ENCODE data around the gene METTL22. TPM values are rescaled to one million over a fixed set of nuclear protein-coding genes. Genes with fewer than 3 reads are reported as not detected.

METTL22 gene
- total RNA-seq, 4 donors from 2014 or later: 20.2 to 70.3 (median 45.4) TPM

DNA sequence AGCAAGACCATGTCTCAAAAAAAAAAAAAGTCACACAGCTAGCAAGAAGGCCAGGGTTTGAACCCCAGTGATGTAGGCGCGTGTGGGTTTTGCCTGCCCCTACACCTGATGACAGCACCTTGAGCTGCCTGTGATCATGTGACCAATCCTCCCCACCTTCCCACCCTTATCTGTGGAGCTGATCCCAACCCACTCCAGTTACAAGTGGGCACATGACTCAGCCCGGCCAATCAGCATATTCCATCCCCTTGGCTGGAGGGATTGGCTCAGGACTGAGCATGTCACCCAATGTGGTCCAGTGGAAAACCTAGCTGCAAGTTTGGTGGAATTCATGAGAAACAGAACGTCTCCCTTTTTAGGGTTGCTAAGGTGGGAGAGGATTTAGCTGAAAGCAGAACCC is 37.8 kb upstream of the METTL22 start:
- intact Hi-C loops (cut with DNase I; ENCODE audit: low total_unique reads): no loop called here

DNA sequence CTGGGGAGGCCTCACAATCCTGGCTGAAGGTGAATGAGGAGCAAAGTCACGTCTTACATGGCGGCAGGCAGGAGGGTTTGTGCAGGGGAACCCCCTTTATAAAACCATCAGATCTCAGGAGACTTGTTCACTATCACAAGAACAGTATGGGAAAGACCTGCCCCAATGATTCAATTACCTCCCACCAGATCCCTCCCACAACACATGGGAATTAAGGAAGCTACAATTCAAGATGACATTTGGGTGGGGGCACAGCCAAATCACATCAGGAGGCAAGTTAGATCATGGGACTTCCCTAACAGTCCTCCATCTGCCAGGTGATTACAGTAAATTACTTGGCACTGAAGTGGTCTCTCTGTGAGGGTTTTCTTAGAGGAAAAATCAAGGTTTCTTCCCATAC is 36.5 kb upstream of the METTL22 start:
- H3K36me3 ChIP-seq: no peaks in the 10 kb centered on the region
- no peaks in the 10 kb centered on the region for H3K4me1 ChIP-seq
- DNase-seq: no peak
- H3K27ac ChIP-seq: no peak overlapping the region
- H3K9me3 ChIP-seq: no peaks in the 10 kb centered on the region
- no peak overlapping the region for H3K4me3 ChIP-seq
- TF ChIP-seq, protein P1, sequence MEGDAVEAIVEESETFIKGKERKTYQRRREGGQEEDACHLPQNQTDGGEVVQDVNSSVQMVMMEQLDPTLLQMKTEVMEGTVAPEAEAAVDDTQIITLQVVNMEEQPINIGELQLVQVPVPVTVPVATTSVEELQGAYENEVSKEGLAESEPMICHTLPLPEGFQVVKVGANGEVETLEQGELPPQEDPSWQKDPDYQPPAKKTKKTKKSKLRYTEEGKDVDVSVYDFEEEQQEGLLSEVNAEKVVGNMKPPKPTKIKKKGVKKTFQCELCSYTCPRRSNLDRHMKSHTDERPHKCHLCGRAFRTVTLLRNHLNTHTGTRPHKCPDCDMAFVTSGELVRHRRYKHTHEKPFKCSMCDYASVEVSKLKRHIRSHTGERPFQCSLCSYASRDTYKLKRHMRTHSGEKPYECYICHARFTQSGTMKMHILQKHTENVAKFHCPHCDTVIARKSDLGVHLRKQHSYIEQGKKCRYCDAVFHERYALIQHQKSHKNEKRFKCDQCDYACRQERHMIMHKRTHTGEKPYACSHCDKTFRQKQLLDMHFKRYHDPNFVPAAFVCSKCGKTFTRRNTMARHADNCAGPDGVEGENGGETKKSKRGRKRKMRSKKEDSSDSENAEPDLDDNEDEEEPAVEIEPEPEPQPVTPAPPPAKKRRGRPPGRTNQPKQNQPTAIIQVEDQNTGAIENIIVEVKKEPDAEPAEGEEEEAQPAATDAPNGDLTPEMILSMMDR (IDR thresholded peaks at IDR 0.05): no peak
- no peak for TF ChIP-seq POLR2A (IDR thresholded peaks at IDR 0.05)
- intact Hi-C loops (cut with DNase I; ENCODE audit: low total_unique reads): no loop called here
- H3K27me3 ChIP-seq: peaks cover 4 to 8% of the 10 kb centered on the region in 2 donors

More for the DNA sequence above, 37.8 kb upstream of the METTL22 start:
- Histone ChIP-seq H3K9me3 (no peaks in the 10 kb centered on the region), H3K36me3 (no peaks in the 10 kb centered on the region), H3K4me3 (no peak overlapping the region), H3K27ac (no peak overlapping the region), H3K27me3 (peaks cover 0 to 5% of the 10 kb centered on the region in 2 donors), H3K4me1 (no peaks in the 10 kb centered on the region)
- TF ChIP-seq, protein P1 (IDR thresholded peaks at IDR 0.05): no peak
- TF ChIP-seq POLR2A (IDR thresholded peaks at IDR 0.05): no peak
- DNase-seq: no peak

DNA sequence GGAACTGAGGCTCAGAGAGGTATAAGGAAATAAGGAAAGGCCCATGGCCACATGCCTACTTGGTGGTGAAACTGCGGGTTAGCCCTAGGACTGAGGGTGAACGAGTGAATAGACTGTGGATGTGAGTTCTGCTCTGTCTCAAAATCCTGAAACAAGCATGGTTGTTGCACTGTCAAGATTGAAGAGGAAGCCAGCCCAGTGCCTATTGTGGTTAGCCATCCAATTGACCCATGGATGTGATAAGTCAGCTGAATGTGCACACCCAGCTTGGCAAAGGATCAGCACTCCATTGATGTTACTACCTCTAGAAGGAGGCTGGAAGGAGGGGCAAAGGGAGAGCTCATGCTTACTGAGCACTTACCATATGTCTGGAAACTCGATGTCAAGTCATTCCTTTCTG is 35.6 kb upstream of the METTL22 start:
- Histone ChIP-seq H3K4me1 (no peaks in the 10 kb centered on the region), H3K27ac (no peak overlapping the region), H3K27me3 (peaks cover 6 to 12% of the 10 kb centered on the region in 2 donors), H3K4me3 (no peak overlapping the region), H3K36me3 (no peaks in the 10 kb centered on the region), H3K9me3 (no peaks in the 10 kb centered on the region)
- intact Hi-C loops (cut with DNase I; ENCODE audit: low total_unique reads): no loop called here
- no peak for TF ChIP-seq POLR2A (IDR thresholded peaks at IDR 0.05)
- TF ChIP-seq, protein P1 (IDR thresholded peaks at IDR 0.05): no peak
- DNase-seq: no peak

DNA sequence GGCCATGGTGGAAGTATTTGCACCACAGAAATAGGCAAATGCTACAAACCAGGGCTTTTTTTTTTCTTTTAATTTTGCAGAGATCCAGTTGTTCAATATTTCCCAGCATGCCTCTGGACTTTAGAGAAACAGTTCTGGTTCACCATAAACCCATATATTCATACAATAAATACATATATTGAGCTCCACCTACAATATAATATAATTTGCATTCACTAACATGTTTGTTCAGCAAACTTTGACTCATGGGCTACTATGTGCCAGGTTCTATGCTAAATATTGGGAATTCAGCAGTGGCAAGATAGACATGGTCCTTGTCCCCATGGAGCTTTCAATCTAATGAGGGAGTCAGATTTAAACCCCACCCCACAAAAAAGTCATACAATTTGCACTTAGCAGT is 34.4 kb upstream of the METTL22 start:
- no peaks in the 10 kb centered on the region for H3K9me3 ChIP-seq
- no peaks in the 10 kb centered on the region for H3K36me3 ChIP-seq
- TF ChIP-seq POLR2A (IDR thresholded peaks at IDR 0.05): no peak
- TF ChIP-seq, protein P1 (IDR thresholded peaks at IDR 0.05): no peak
- DNase-seq: no peak
- no peaks in the 10 kb centered on the region for H3K4me1 ChIP-seq
- intact Hi-C loops (cut with DNase I; ENCODE audit: low total_unique reads): no loop called here
- H3K27ac ChIP-seq: no peak overlapping the region
- peaks cover 6 to 12% of the 10 kb centered on the region in 2 donors for H3K27me3 ChIP-seq
- H3K4me3 ChIP-seq: no peak overlapping the region

DNA sequence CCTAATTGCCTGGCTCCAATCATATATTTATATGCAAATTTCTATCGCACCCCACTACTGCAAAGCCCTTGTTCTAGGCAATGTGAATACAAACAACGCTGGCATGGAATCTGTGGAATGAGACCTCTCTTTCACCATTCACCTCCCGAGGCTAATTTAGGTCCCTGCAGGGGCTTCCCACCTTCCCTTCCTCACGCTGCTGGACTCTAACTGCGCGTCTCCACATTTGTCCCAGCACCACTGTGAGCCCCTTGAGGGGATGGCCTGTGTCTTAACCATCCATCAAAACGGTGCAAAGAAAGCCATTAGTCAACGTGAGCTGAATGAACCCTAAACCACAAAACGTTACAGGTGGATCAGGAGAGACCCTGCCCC is 32.8 kb upstream of the METTL22 start:
- intact Hi-C loops (cut with DNase I; ENCODE audit: low total_unique reads): no loop called here
- Histone ChIP-seq H3K9me3 (no peaks in the 10 kb centered on the region), H3K27me3 (peaks cover 6 to 12% of the 10 kb centered on the region in 2 donors)

More for the DNA sequence above, 32.8 kb upstream of the METTL22 start:
- Histone ChIP-seq H3K27ac (no peak overlapping the region), H3K4me1 (no peaks in the 10 kb centered on the region), H3K36me3 (no peaks in the 10 kb centered on the region), H3K4me3 (no peak overlapping the region)
- TF ChIP-seq POLR2A (IDR thresholded peaks at IDR 0.05): no peak
- TF ChIP-seq, protein P1 (IDR thresholded peaks at IDR 0.05): no peak
- DNase-seq: no peak
